ENCODE measurements around the gene LPP. TPM values are rescaled to one million over a fixed set of nuclear protein-coding genes. Genes with fewer than 3 reads are reported as not detected.

Gene LPP
- total RNA-seq, 1 donor from 2014 or later, result 23.1 TPM

DNA sequence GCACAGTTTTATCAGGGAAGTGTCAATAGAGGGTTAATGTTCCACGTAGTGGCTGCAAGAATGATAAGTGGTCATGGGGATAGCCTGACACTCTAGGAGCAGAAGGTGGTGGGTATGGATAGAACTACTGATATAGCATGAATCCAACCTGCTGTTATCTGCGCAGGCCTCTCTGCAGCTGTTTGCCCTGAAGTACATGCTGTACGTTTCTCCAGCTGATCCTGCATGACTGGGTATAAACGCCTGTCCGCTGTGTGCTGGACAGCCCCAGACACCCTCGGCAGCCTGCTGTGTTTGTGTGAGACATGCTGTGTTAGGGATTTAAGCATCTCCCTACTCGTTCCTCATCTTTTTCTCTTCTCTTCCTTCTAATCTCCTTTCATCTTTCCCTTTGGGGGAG, 87.1 kb downstream of the LPP start:
- Mint-ChIP-seq H3K4me1 (ENCODE audit: low read depth, unreplicated experiment) (peaks cover 12% of the 10 kb centered on the region), H3K4me3 (ENCODE audit: unreplicated experiment) (no peak overlapping the region), H3K27ac (ENCODE audit: unreplicated experiment) (no peak overlapping the region), H3K27me3 (ENCODE audit: unreplicated experiment) (no peaks in the 10 kb centered on the region), H3K9me3 (ENCODE audit: unreplicated experiment) (peaks cover 2% of the 10 kb centered on the region), H3K36me3 (ENCODE audit: unreplicated experiment) (no peaks in the 10 kb centered on the region)
- DNase-seq, result peak; percentile 39
- TF ChIP-seq CTCF (IDR thresholded peaks at IDR 0.05; ENCODE audit: partially characterized antibody, unreplicated experiment), result no peak

- Mint-ChIP-seq H3K27me3 (ENCODE audit: unreplicated experiment) (no peaks in the 10 kb centered on the region), H3K4me3 (ENCODE audit: unreplicated experiment) (no peak overlapping the region), H3K36me3 (ENCODE audit: unreplicated experiment) (no peaks in the 10 kb centered on the region), H3K27ac (ENCODE audit: unreplicated experiment) (no peak overlapping the region), H3K9me3 (ENCODE audit: unreplicated experiment) (peaks cover 2% of the 10 kb centered on the region), H3K4me1 (ENCODE audit: low read depth, unreplicated experiment) (peaks cover 12% of the 10 kb centered on the region)
- no peak for DNase-seq
- no peak for TF ChIP-seq CTCF (IDR thresholded peaks at IDR 0.05; ENCODE audit: partially characterized antibody, unreplicated experiment)
Measured at GRCh38 chr3:188241883-188242282, 87.9 kb downstream of the LPP start.

- peaks cover 12% of the 10 kb centered on the region for H3K4me1 Mint-ChIP-seq (ENCODE audit: low read depth, unreplicated experiment)
- no peak overlapping the region for H3K27ac Mint-ChIP-seq (ENCODE audit: unreplicated experiment)
- H3K9me3 Mint-ChIP-seq (ENCODE audit: unreplicated experiment), result peaks cover 2% of the 10 kb centered on the region
- no peak for DNase-seq
- H3K27me3 Mint-ChIP-seq (ENCODE audit: unreplicated experiment), result no peaks in the 10 kb centered on the region
- TF ChIP-seq CTCF (IDR thresholded peaks at IDR 0.05; ENCODE audit: partially characterized antibody, unreplicated experiment), result no peak
- no peaks in the 10 kb centered on the region for H3K36me3 Mint-ChIP-seq (ENCODE audit: unreplicated experiment)
- H3K4me3 Mint-ChIP-seq (ENCODE audit: unreplicated experiment), result no peak overlapping the region
Measured at GRCh38 chr3:188242436-188243123, 88.6 kb downstream of the LPP start.

DNA sequence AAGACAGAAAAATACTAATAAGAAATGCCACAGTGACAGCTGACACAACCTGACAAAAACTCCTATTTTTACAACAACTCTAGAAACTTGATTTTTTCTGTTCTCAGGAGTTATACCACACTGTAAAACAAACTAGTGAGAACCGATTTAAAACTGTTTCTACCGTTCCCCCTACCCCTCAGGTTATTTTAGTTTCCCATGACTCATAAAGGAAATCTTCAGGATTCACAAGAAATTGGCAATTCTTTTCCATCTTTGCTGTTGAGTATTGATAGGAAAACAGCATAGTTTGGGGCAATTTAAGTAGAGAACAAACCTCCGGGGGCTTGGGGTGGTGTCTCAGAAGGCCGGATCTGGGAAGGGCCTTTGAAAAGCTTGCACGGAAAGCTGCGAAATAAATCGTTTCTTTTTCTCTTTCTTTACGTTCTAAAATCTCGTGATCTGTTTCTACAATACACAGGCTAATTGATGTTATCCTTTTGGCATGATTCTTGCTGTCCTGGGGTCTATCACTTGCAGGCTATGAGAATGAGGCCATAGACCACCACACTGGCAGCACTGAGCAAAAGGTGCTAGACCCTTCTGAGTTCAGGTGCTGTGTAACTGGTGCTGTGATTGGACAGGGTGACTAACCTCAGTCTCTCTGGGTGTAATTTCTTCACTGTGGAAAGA, 89.3 kb downstream of the LPP start:
- DNase-seq, result no peak
- H3K4me3 Mint-ChIP-seq (ENCODE audit: unreplicated experiment), result no peak overlapping the region
- H3K27ac Mint-ChIP-seq (ENCODE audit: unreplicated experiment), result no peak overlapping the region
- H3K4me1 Mint-ChIP-seq (ENCODE audit: low read depth, unreplicated experiment), result peaks cover 14% of the 10 kb centered on the region
- no peaks in the 10 kb centered on the region for H3K27me3 Mint-ChIP-seq (ENCODE audit: unreplicated experiment)
- TF ChIP-seq CTCF (IDR thresholded peaks at IDR 0.05; ENCODE audit: partially characterized antibody, unreplicated experiment), result no peak
- peaks cover 2% of the 10 kb centered on the region for H3K9me3 Mint-ChIP-seq (ENCODE audit: unreplicated experiment)
- H3K36me3 Mint-ChIP-seq (ENCODE audit: unreplicated experiment), result no peaks in the 10 kb centered on the region

GRCh38 chr3:188244395-188244861, 90.5 kb downstream of the LPP start:
- Mint-ChIP-seq H3K4me1 (ENCODE audit: low read depth, unreplicated experiment) (peaks cover 14% of the 10 kb centered on the region), H3K27ac (ENCODE audit: unreplicated experiment) (no peak overlapping the region), H3K9me3 (ENCODE audit: unreplicated experiment) (peaks cover 2% of the 10 kb centered on the region), H3K4me3 (ENCODE audit: unreplicated experiment) (no peak overlapping the region), H3K36me3 (ENCODE audit: unreplicated experiment) (no peaks in the 10 kb centered on the region), H3K27me3 (ENCODE audit: unreplicated experiment) (no peaks in the 10 kb centered on the region)
- DNase-seq, result no peak
- no peak for TF ChIP-seq CTCF (IDR thresholded peaks at IDR 0.05; ENCODE audit: partially characterized antibody, unreplicated experiment)

Measured in glutamatergic neuron (in vitro differentiated cells).